SK-N-SH treated with all-trans-retinoic acid at 6 μM for 48 hours (cell line): ENCODE data around the gene TRDMT1.

ENCODE experiments used
- ATAC-seq: fragments of 200-7000 bp; cut with Tn5 transposase; 3 replicates; pipeline ENCODE4 v1.9.1; 2020; ENCODE audit warnings: mild to moderate bottlenecking, moderate library complexity
- ARNTL ChIP-seq: fragments of 450-650 bp; formaldehyde crosslinking; IDR thresholded peaks from 2 replicates; pipeline ENCODE4 v1.5.0; 2020; ENCODE audit warnings: low read depth, mild to moderate bottlenecking, moderate library complexity, borderline replicate concordance
- BACH2 ChIP-seq: fragments of 250-450 bp; sonication (Bioruptor Pico); IDR thresholded peaks from 2 replicates; pipeline ENCODE4 v1.9.0; 2021; ENCODE audit warnings: mild to moderate bottlenecking, borderline replicate concordance
- CSDC2 ChIP-seq: fragments of 250-450 bp; sonication (Bioruptor Pico); IDR thresholded peaks from 2 replicates; pipeline ENCODE4 v1.5.0; 2020; ENCODE audit warnings: mild to moderate bottlenecking, moderate library complexity
- GLIS3 ChIP-seq: fragments of 250-450 bp; sonication (Bioruptor Pico); IDR thresholded peaks from 2 replicates; pipeline ENCODE4 v1.5.0; 2020; ENCODE audit warnings: mild to moderate bottlenecking, moderate library complexity
- OSR1 ChIP-seq: fragments of 250-450 bp; sonication (Bioruptor Pico); IDR thresholded peaks from 2 replicates; pipeline ENCODE4 v1.8.0; 2022; ENCODE audit warnings: moderate library complexity, mild to moderate bottlenecking, inconsistent platforms
- PATZ1 ChIP-seq: fragments of 250-450 bp; sonication (Bioruptor Pico); IDR thresholded peaks from 2 replicates; pipeline ENCODE4 v1.8.0; 2020; ENCODE audit warnings: mild to moderate bottlenecking, moderate library complexity, borderline replicate concordance
- POU6F1 ChIP-seq: fragments of 250-450 bp; sonication (Bioruptor Pico); IDR thresholded peaks from 2 replicates; pipeline ENCODE4 v1.8.0; 2021; ENCODE audit warnings: low read depth, mild to moderate bottlenecking, moderate library complexity, borderline replicate concordance
- PPARA ChIP-seq: fragments of 250-450 bp; sonication (Bioruptor Pico); IDR thresholded peaks from 2 replicates; pipeline ENCODE4 v1.5.0; 2020; ENCODE audit warnings: mild to moderate bottlenecking, borderline replicate concordance
- RARB ChIP-seq: fragments of 250-450 bp; sonication (Bioruptor Pico); IDR thresholded peaks from 2 replicates; pipeline ENCODE4 v1.8.0; 2021; ENCODE audit warnings: mild to moderate bottlenecking, moderate library complexity
- SNAI2 ChIP-seq: fragments of 250-450 bp; sonication (Bioruptor Pico); IDR thresholded peaks from 2 replicates; pipeline ENCODE4 v1.5.0; 2020; ENCODE audit warnings: mild to moderate bottlenecking, moderate library complexity
- TCF4 ChIP-seq: fragments of 250-450 bp; sonication (Bioruptor Pico); IDR thresholded peaks from 2 replicates; pipeline ENCODE4 v1.8.0; 2021; ENCODE audit warnings: mild to moderate bottlenecking, moderate library complexity, borderline replicate concordance
- TOX ChIP-seq: fragments of 250-450 bp; sonication (Bioruptor Pico); IDR thresholded peaks from 2 replicates; pipeline ENCODE4 v1.8.0; 2021; ENCODE audit warnings: mild to moderate bottlenecking, moderate library complexity, borderline replicate concordance
- ZC3H10 ChIP-seq: fragments of 250-450 bp; sonication (Bioruptor Pico); IDR thresholded peaks from 2 replicates; pipeline ENCODE4 v1.5.1; 2021; ENCODE audit warnings: mild to moderate bottlenecking, moderate library complexity
- ZFP3 ChIP-seq: fragments of 250-450 bp; sonication (Bioruptor Pico); IDR thresholded peaks from 2 replicates; pipeline ENCODE4 v1.5.0; 2020; ENCODE audit warnings: mild to moderate bottlenecking, moderate library complexity
- ZFP30 ChIP-seq: fragments of 450-650 bp; formaldehyde crosslinking; IDR thresholded peaks from 2 replicates; pipeline ENCODE4 v1.5.0; 2022; ENCODE audit warnings: mild to moderate bottlenecking, moderate library complexity
- ZNF565 ChIP-seq: fragments of 450-650 bp; formaldehyde crosslinking; conservative IDR thresholded peaks from 2 replicates; pipeline ENCODE4 v1.5.0; 2020; ENCODE audit warnings: low read depth, mild to moderate bottlenecking, moderate library complexity
- ZNF70 ChIP-seq: fragments of 450-650 bp; formaldehyde crosslinking; IDR thresholded peaks from 2 replicates; pipeline ENCODE4 v1.5.0; 2020; ENCODE audit warnings: mild to moderate bottlenecking, moderate library complexity
- ZNF8 ChIP-seq: fragments of 450-650 bp; formaldehyde crosslinking; IDR thresholded peaks from 2 replicates; pipeline ENCODE4 v1.5.0; 2020; ENCODE audit warnings: mild to moderate bottlenecking, moderate library complexity
- TF ChIP-seq, protein P1 (sequence below): fragments of 250-450 bp; sonication (Bioruptor Pico); IDR thresholded peaks from 2 replicates; pipeline ENCODE4 v1.5.0; 2020; ENCODE audit warnings: mild to moderate bottlenecking, moderate library complexity

Gene TRDMT1

DNA sequence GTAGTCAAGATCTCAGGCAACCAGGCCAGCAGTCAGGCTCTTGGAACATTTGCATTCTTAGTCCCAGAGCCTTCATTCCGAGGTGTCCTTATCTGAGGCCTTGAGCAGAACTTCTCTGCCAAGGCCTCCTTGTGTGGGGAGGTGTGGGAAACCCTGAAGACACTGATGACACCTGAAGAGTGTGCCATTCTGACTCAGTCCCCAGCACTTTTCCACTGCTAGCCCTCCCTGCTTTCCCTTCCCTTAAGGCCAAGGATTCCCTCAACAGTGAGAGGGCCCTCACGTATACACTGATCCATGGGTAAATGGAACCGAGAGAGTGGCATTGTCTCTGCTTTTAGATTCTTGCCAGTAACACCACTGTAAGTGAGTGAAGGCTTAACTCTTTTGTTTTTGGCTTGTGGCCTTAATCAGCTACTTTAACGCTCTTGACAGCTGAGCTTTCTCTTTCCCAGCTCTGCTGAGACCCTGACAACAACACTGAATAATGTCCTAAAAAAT is 30.3 kb downstream of the TRDMT1 start:
- no peak for ATAC-seq
- TF ChIP-seq BACH2 (CRISPR knock-in tag) (no peak), PATZ1 (CRISPR knock-in tag) (no peak), TOX (no peak), GLIS3 (CRISPR knock-in tag) (no peak), ZFP30 (CRISPR knock-in tag) (no peak)

GRCh38 chr10:17169803-17170202 is 31.7 kb downstream of the TRDMT1 start:
- ATAC-seq, result no peak
- TF ChIP-seq OSR1 (CRISPR knock-in tag) (no peak), RARB (CRISPR knock-in tag) (no peak), POU6F1 (no peak), PPARA (CRISPR knock-in tag) (no peak), CSDC2 (CRISPR knock-in tag) (no peak), ZNF70 (CRISPR knock-in tag) (no peak), PATZ1 (CRISPR knock-in tag) (no peak), ZNF565 (CRISPR knock-in tag) (no peak), ZFP3 (no peak), ZC3H10 (CRISPR knock-in tag) (no peak), TCF4 (no peak), TOX (no peak)
- TF ChIP-seq, protein P1, sequence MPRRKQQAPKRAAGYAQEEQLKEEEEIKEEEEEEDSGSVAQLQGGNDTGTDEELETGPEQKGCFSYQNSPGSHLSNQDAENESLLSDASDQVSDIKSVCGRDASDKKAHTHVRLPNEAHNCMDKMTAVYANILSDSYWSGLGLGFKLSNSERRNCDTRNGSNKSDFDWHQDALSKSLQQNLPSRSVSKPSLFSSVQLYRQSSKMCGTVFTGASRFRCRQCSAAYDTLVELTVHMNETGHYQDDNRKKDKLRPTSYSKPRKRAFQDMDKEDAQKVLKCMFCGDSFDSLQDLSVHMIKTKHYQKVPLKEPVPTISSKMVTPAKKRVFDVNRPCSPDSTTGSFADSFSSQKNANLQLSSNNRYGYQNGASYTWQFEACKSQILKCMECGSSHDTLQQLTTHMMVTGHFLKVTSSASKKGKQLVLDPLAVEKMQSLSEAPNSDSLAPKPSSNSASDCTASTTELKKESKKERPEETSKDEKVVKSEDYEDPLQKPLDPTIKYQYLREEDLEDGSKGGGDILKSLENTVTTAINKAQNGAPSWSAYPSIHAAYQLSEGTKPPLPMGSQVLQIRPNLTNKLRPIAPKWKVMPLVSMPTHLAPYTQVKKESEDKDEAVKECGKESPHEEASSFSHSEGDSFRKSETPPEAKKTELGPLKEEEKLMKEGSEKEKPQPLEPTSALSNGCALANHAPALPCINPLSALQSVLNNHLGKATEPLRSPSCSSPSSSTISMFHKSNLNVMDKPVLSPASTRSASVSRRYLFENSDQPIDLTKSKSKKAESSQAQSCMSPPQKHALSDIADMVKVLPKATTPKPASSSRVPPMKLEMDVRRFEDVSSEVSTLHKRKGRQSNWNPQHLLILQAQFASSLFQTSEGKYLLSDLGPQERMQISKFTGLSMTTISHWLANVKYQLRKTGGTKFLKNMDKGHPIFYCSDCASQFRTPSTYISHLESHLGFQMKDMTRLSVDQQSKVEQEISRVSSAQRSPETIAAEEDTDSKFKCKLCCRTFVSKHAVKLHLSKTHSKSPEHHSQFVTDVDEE (CRISPR knock-in tag), result no peak

GRCh38 chr10:17166699-17167098 is 34.8 kb downstream of the TRDMT1 start:
- no peak for ATAC-seq
- TF ChIP-seq PPARA (CRISPR knock-in tag), result no peak
- no peak for TF ChIP-seq ZC3H10 (CRISPR knock-in tag)
- TF ChIP-seq ZNF565 (CRISPR knock-in tag), result no peak
- no peak for TF ChIP-seq ZFP30 (CRISPR knock-in tag)
- no peak for TF ChIP-seq ZFP3
- TF ChIP-seq TCF4, result no peak

DNA sequence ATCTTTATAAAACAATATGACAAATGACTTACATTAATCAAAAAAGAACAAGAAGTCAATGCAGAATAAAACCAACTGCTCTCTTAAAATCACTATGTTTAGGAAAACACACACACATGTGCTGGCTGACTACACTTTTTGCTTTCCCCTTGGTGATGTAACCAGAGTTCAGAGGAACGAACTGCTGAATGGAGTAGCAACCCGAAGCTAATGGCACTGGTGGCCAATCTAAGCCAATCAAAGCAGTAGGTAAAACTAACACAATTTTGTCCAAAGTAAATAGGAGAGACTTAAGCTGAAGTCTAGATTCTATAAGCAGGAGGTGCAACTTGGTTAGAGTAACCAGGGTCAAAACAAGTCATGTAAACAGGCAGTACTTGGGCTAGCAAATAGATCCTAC is 38.6 kb downstream of the TRDMT1 start:
- no peak for ATAC-seq
- TF ChIP-seq ARNTL (CRISPR knock-in tag), result no peak
- TF ChIP-seq PPARA (CRISPR knock-in tag), result no peak
- no peak for TF ChIP-seq SNAI2 (CRISPR knock-in tag)
- no peak for TF ChIP-seq ZNF8 (CRISPR knock-in tag)
- no peak for TF ChIP-seq ZC3H10 (CRISPR knock-in tag)
- TF ChIP-seq, all 23 proteins: peak for 0

- TF ChIP-seq ZFP30 (CRISPR knock-in tag) (no peak), POU6F1 (no peak), RARB (CRISPR knock-in tag) (no peak), ZNF70 (CRISPR knock-in tag) (no peak)
- no peak for ATAC-seq
Measured at GRCh38 chr10:17161775-17162174, 39.7 kb downstream of the TRDMT1 start.
